HepG2 (cell line): ENCODE data around the gene PHAX.

Source experiments
- KAT2B ChIP-seq: fragments of 150-350 bp; IDR thresholded peaks from 2 replicates; pipeline ENCODE4 v1.6.1; 2014; ENCODE audit warnings: low read depth, low read length, borderline replicate concordance
- RNF2 ChIP-seq: fragments of 450-650 bp; conservative IDR thresholded peaks from 2 replicates; pipeline ENCODE4 v1.6.1; 2016; ENCODE audit warnings: low read depth
- TCF7L2 ChIP-seq: IDR thresholded peaks from 2 replicates; pipeline ENCODE4 v1.6.1; 2011; ENCODE audit warnings: mild to moderate bottlenecking, low read depth, low read length, moderate library complexity
- ZZZ3 ChIP-seq: sonication (generic); formaldehyde crosslinking; IDR thresholded peaks from 2 replicates; pipeline ENCODE4 v1.4.0; 2020; ENCODE audit warnings: missing genetic modification reagents, mild to moderate bottlenecking, borderline replicate concordance
- TF ChIP-seq, protein P1 (sequence below): sonication (generic); formaldehyde crosslinking; IDR thresholded peaks from 2 replicates; pipeline ENCODE4 v1.5.0; 2020; ENCODE audit warnings: mild to moderate bottlenecking, missing genetic modification reagents, moderate library complexity
- TF ChIP-seq, protein P2 (sequence below): sonication (generic); formaldehyde crosslinking; IDR thresholded peaks from 2 replicates; pipeline ENCODE4 v1.4.0; 2020; ENCODE audit warnings: missing genetic modification reagents

DNA sequence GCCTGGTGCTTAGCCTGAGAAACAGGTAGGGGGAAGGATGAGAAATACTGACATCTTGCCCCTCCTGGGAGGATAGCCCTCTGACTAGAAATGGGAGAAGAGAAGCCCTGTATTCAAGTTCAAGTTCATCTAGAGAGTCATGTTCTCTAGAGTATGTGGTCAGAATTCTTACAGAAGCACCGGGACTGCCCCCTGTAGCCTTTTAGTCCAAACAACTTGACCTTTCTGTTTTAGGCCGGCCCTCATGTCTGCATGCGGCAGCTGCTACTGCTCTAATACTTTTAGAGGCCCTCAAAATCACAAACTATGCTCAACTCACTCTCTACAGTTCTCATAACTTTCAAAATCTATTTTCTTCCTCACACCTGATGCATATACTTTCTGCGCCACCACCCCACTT, 47.7 kb downstream of the PHAX start:
- TF ChIP-seq TCF7L2 (no peak), RNF2 (no peak), KAT2B (no peak), ZZZ3 (CRISPR knock-in tag) (no peak)
- TF ChIP-seq, protein P1, sequence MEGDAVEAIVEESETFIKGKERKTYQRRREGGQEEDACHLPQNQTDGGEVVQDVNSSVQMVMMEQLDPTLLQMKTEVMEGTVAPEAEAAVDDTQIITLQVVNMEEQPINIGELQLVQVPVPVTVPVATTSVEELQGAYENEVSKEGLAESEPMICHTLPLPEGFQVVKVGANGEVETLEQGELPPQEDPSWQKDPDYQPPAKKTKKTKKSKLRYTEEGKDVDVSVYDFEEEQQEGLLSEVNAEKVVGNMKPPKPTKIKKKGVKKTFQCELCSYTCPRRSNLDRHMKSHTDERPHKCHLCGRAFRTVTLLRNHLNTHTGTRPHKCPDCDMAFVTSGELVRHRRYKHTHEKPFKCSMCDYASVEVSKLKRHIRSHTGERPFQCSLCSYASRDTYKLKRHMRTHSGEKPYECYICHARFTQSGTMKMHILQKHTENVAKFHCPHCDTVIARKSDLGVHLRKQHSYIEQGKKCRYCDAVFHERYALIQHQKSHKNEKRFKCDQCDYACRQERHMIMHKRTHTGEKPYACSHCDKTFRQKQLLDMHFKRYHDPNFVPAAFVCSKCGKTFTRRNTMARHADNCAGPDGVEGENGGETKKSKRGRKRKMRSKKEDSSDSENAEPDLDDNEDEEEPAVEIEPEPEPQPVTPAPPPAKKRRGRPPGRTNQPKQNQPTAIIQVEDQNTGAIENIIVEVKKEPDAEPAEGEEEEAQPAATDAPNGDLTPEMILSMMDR (CRISPR knock-in tag) = no peak
- TF ChIP-seq, protein P2, sequence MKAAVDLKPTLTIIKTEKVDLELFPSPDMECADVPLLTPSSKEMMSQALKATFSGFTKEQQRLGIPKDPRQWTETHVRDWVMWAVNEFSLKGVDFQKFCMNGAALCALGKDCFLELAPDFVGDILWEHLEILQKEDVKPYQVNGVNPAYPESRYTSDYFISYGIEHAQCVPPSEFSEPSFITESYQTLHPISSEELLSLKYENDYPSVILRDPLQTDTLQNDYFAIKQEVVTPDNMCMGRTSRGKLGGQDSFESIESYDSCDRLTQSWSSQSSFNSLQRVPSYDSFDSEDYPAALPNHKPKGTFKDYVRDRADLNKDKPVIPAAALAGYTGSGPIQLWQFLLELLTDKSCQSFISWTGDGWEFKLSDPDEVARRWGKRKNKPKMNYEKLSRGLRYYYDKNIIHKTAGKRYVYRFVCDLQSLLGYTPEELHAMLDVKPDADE (CRISPR knock-in tag) = no peak
